Sigmoid colon (tissue), 4 donors: Measurements from ENCODE around the gene SYTL2.

ENCODE experiments used
- EP300 ChIP-seq, 4 donors: sonication (generic); formaldehyde crosslinking; IDR thresholded peaks; one replicate each; pipeline ENCODE4 v1.6.1; 2017; ENCODE audit warnings: antibody characterized with exemption in 4 of 4
- TF ChIP-seq, protein P1 (sequence below), 4 experiments: fragments of 450-650 bp in 3 of 4; fragments of 200-600 bp in 1 of 4; IDR thresholded peaks; one replicate each; pipeline ENCODE4 v1.5.1; 2016 to 2019; ENCODE audit warnings: antibody characterized with exemption in 4 of 4, mild to moderate bottlenecking in 3 of 4, moderate library complexity in 2 of 4

DNA sequence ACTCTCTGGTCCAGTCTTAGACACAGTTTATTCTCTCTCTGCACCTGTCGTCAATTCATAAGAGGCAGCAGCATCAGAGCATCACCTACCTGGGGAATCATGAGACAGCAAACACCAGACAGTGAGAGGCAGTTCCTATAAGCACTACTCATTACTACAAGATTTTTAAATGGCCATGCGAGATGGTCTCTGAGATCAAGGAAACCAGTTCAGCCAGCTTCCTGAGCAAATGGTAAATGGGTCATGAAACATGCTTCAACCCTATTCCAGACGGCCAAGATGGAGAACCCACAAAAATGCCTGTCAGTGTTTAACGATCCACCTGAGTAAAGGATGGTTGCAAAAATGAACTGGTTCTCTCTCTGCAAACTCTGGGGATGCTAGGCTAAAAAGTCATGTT is 52.9 kb downstream of the SYTL2 start:
- TF ChIP-seq EP300 (IDR thresholded peaks at IDR 0.05): no peak
- TF ChIP-seq, protein P1, sequence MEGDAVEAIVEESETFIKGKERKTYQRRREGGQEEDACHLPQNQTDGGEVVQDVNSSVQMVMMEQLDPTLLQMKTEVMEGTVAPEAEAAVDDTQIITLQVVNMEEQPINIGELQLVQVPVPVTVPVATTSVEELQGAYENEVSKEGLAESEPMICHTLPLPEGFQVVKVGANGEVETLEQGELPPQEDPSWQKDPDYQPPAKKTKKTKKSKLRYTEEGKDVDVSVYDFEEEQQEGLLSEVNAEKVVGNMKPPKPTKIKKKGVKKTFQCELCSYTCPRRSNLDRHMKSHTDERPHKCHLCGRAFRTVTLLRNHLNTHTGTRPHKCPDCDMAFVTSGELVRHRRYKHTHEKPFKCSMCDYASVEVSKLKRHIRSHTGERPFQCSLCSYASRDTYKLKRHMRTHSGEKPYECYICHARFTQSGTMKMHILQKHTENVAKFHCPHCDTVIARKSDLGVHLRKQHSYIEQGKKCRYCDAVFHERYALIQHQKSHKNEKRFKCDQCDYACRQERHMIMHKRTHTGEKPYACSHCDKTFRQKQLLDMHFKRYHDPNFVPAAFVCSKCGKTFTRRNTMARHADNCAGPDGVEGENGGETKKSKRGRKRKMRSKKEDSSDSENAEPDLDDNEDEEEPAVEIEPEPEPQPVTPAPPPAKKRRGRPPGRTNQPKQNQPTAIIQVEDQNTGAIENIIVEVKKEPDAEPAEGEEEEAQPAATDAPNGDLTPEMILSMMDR (IDR thresholded peaks at IDR 0.05): no peak
